Stimulated activated CD8-positive, alpha-beta memory T cell treated with anti-CD3 and anti-CD28 coated beads, Interleukin-2, amount 100 ng/mL, for 48 hours (primary cell): Measurements from ENCODE around the gene ARSD.
"Not testable (repeated sequence)": the region's sequence is repeated elsewhere in the genome, so short reads cannot be mapped to it uniquely, and the experiment has no call there.

Source experiments
- DNase-seq, 2 donors: peaks; one replicate each; pipeline ENCODE4 v3.0.0-alpha.2; 2020; ENCODE audit warnings: low read depth in 2 of 2

Gene ARSD

DNA sequence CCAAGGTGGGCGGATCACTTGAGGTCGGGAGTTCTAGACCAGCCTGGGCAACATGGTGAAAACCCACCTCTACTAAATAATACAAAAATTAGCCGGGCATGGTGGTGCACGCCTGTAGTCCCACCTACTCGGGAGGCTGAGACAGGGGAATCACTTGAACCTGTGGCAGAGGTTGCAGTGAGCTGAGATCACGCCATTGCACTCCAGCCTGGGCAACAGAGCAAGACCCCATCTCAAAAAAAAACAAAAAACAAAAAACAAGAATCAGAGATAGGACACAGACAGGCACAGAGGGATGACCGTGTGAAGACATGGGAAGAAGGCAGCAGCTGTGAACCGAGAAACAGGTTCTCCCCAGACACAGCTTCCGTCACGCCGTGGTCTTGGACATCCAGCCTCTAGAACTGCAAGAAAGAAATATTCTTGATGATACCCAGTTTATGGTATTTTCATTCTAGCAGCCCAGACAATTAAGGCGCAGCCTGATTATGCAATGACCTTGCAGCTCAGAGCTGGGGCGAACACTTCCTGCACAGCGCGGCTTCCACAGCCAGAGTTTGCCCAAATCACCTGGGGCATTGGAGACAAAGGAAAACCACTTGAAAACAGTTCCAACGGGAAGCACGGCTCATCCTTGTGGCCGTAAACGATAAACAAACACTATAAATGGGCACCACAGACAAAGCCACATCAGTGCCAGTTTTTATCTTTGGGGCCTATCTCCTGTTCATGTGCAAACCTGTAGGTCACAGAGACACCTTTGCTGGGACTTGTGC is 4.2 kb upstream of the ARSD start:
- no peak for DNase-seq

DNA sequence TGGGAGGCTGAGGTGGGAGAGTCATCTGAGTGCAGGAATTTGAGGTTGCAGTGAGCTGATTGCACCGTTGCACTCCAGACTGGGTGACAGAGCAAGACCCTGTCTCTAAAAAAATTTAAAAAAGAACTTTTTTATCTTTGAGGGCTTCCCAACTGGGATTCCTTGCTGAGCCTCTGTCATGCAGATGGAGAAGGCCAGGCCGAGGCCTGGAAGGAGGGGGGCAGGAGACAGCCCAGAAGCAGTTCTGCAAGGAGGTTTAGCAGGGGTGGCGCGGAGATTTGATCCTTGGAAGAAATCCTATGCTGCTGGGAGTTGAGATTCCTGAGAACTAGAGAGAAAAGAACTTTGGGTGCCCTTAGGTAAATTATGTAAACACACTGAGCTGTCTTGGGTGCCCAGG is 2.5 kb upstream of the ARSD start:
- no peak for DNase-seq

DNA sequence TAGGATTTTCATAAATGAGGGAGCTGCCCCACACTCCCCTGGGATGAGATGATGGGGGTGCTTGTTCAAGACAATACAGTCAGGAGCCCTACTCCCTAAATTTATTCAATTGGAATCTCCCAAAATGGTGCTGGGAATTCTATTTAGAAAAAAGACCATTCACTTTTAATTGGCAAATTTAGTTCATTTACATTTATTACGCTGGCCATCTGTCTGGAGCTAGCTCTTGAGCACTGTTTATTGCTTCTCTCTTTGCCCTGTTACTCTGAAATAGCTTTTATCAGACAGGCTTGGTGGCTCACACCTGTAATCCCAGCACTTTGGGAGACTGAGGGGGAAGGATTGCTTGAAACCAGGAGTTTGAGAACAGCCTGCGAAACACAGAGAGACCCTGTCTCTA is 2.0 kb upstream of the ARSD start:
- no peak for DNase-seq

DNA sequence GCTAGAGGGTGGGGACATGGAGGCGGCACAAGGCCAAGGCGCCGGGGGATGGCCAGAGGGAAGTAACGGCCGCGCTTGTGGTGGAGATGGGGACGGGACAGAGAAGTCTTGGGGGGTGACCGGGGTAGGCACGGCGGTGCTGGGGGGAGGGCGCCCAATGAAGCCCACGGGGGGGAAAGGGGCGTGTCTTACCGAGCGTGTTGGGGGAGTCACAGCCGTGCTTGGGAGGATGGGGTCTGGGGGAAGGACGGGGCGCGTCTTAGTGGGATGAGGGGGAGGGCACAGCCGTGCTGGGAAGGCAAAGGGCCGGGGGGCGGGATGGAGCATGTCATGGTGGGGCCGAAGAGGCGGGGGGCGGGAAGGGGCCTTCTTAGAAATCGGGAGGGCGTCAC is 952 bp downstream of the ARSD start:
- DNase-seq = no peak

DNA sequence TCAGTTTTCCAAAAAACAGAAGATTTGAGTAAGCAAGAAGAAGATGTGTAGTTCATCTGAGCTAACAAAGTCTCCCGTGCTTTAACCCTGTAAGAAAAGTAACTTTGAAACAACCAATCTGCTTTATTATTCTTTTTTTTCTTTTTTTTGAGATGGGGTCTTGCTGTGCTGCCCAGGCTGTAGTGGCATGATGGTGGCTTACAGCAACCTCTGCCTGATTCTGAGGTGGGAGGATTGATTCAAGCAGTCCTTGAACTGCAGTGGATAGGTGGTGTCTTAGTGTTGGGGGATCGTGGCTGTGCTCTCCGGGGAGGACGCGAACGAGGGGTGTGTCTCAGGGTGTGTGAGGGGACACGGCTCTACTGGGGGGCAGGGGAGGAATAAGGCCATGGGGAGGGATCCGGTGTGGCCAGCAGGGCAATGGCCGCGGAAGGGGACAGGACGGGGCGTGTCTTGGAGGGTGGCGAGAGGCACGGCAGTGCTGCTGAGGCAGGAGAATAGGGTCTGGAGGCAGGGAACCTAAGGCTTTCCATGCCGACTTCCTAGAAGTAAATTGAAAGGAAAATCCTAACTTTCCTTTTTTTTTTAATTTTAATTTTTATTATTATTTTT is 2.4 kb downstream of the ARSD start:
- no peak for DNase-seq

DNA sequence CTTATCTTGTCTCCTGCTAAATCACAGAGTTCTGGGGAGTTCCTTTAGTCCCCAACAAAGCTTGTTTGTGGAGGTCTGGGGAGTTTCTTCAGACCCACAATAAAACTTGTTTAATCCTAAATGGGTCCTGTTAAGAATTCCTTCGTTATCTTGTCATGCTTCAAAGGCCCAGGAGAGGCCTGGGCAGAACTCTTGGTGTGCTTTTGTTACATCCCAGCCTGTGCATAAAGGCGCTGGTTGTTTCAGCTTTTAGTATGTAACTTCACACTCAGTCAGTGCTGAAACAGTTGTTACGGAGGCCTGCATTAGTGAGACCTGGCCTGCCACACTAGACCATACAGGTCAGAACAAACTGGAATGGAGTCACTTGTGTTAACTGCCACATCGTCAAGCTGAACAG is 2.9 kb downstream of the ARSD start:
- DNase-seq = not testable (repeated sequence)

DNA sequence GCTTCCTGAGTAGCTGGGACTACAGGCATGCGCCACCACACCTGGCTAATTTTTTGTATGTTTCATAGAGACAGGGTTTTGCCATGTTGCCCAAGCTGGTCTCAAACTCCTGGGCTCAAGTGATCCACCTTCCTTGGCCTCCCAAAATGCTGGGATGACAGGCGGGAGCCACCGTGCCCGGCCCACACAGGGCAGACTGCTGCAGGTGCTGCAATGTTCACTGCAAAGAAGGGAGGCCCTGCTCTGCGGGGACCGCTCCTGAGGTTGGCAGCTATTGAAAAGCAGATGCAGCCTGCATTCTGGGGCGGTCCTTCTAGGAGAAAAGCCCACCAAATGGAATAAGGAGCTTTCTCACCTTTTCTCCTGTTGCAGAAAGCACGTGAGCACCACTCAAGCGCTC is 5.0 kb downstream of the ARSD start:
- DNase-seq = no peak

DNA sequence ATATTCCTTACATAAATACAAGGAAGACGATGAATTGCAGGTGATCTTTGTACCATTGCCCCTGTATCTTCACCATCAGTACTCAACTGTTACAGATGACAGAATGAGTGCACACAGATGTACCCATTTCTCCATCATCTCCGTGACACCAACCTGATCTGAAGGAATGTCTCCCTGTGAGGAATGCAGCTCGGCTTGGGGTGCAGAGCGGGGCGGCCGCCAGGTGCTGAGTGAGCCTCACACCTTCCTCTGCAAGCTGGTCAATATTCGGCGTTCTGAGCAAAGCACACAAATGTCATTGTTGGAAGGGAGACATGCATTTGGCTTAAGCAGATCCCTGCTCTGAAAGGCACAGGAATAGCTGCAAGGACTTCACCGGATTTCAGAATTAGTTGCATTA is 7.4 kb downstream of the ARSD start:
- no peak for DNase-seq

DNA sequence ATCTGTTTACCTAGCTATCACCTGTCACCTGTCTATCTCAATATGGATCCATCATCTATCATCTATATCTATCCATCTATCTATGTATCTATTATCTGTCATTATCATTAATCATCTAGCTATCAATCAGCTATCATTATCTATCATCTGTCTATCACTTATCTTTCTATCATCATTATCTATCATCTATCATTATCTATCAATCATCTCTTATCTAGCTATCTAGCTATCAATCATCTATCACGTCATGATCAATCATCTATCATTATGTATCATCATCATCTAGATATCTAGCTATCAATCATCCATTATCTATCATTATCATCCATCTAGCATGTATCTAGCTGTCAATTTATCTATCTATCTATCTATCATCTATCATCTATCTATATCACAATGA is 7.9 kb downstream of the ARSD start:
- no peak for DNase-seq

DNA sequence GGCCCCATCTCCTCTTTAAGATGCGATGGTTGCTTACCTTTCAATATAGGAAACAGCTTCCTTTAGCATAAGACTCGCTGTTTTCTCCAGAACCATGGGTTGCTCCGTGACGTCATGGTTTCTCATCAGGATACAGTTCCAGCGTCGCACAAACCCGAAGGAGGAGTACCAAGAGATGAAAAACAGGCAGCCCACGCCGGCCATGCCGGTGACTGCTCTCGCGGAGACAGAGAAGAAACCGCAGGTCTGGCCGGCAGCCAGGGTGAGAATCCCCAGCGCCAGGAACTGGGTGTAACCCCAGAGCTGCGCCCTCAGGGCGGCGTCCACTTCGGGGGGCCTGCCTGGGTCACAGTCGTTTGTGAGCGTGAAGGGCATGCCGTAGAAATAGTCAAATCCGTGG is 11.4 kb downstream of the ARSD start:
- DNase-seq = no peak

DNA sequence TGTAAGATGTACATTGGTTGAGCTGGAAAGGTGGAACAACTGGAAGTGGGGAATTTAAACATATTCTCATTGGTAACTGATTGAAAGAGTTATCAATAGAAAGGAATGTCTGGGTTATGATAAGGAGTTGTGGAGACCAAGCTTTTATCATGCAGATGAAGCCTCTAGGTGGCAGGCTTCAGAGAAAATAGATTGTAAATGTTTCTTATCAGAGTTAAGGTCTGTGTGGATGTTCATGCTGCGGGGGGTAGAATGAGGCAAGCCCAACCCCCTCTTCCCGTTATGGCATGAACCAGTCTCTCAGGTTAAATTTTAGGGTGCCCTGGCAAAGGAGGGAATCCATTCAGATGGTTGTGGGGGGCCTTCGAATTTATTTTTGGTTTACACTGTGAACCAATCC is 16.0 kb downstream of the ARSD start:
- no peak for DNase-seq

DNA sequence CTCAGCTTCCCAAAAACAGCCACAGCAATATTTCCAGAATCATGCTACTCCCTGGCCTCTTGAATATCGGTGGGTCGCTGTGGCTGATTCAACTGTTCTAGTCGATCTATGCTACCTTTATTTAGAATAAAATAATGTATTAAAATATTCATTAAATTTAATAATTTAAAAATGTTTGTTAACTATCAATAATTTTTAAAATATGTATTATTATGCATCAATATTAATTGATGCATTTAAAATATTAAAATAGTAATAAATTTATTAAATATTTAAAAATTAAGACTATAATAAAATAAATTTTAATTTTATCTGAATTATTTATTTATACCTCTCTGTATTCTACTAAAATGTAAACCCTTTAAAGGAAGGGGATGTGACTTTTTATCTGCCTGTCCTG is 19.0 kb downstream of the ARSD start:
- no peak for DNase-seq

DNA sequence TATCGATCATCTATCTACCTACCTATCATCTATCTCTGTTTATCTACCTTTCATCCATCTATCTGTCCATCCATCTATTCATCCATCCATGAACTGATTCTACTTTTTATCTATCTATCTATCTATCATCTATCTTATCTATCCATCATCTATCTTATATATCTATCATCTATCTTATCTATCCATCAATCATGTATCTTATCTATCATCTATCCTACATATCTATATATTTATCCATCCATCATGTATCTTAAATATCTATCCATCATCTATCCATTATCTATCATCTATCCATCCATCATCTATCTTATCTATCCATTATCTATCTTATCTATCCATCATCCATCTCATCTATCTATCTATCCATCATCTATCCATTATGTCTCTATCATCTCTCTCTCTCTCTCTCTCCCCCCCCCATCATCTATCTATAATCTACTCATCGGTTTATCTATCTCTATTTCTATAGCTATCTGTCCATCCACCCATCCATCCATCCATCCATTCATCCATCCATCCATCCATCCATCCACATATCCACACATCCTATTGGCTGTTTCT is 20.9 kb downstream of the ARSD start:
- DNase-seq = no peak

DNA sequence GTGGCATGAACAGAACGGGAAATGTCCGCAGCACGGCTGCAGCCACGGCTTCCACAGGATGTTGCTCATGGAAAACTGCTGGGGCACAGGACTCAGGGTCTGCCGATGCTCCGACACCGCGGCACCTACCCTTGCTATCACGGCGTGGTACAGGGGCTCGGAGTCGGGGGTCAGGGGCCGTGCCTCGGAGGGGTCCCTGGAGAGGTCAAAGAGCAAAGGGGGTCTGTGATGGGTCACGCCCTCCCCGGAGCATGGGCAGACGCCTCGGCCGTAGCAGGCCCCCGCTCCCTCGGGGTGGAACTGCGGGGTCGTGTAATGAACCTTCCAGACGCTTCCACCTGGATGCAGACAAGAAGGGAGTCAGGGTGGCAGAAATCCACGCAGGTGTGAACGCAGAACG is 21.8 kb downstream of the ARSD start:
- no peak for DNase-seq

DNA sequence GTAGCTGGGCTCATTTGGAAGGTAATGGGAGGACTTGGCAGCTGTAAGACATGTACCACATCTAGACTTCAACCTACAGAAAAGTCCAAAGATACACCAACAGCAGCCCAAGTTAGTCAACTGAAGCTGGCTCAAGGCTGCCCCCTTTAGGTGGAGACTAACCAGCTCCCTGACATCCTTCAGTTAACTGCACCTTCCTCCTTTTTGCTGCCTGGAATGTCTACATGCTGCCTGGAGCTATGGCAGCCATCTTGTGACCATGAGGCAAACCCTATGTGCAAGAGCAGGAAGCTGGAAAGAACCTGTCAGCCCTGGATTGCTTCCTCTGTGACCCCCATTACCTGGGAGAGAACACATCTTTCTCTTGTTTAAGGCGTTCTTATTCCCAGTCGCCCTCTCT is 25.8 kb downstream of the ARSD start:
- no peak for DNase-seq

DNA sequence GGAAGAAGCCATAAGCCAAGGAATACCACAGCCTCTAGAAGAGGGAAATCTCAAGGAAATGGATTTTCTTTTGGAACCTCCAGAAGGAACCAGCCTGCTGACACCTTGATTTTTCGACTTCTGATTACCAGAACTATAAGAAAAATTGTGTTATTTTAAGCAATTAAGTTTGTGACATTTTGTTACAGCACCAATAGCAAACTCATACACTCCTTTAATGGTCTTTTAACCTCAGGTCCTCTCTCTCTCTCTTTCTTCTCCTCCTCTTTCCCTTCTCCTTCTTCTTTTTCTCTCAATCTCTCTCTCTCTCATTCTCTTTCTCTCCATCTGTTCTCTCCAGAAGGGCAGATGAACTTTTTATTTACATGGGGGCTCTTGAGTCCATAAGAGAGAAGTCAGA is 26.3 kb downstream of the ARSD start:
- DNase-seq = no peak

DNA sequence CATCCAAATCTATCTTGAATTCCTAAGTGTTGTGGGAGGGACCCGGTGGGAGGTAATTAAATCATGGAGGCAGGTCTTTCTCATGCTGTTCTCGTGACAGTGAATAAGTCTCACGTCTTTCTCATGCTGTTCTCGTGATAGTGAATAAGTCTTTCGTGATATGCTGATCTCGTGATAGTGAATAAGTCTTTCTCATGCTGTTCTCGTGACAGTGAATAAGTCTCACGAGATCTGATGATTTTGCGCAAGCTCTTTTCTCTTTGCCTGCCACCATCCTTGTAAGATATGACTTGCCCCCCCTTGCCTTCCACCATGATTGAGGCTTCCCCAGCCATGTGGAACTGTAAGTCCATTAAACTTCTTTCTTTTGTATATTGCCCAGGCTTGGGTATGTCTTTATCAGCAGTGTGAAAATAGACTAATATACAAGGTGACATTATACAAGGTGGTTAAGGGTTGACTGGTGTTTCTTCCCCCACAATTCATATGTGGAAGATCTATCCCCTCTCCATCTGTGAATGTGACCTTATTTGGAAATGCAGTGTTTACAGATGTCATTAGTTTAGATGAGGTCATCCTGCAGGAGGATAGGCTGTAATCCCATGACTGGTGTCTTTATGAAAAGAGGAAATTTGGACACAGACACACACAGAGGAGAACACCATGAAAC is 27.6 kb downstream of the ARSD start:
- DNase-seq = no peak

DNA sequence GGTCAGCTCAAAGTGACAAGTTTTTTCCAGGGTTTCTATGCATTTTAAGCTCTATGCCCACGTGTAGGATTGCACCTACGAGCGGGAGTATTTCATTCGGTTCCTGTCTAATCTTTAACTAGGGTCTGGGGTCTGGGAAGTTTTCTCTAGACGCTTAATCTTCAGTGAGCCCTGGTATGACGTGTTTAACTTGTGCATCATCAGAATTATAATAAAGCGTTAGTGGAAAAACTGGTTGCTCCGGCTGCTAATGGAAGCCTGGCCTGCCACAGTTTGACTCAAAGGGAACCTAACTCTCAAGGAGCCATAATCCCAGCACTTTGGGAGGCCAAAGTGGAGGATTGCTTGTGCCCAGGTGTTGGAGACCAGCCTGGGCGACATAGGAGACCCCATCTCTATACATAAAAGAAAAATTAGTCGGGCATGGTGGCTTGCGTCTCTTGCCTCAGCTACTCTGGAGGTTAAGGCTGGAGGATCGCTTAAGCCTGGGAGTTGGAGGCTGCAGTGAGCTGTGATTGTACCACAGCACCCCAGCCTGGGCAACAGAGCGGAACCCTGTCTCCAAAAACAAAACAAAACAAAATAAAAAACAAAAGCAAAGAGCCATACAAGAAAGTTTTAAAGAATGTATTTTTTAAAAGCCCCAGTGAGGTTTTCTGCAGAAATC is 30.2 kb downstream of the ARSD start:
- no peak for DNase-seq

DNA sequence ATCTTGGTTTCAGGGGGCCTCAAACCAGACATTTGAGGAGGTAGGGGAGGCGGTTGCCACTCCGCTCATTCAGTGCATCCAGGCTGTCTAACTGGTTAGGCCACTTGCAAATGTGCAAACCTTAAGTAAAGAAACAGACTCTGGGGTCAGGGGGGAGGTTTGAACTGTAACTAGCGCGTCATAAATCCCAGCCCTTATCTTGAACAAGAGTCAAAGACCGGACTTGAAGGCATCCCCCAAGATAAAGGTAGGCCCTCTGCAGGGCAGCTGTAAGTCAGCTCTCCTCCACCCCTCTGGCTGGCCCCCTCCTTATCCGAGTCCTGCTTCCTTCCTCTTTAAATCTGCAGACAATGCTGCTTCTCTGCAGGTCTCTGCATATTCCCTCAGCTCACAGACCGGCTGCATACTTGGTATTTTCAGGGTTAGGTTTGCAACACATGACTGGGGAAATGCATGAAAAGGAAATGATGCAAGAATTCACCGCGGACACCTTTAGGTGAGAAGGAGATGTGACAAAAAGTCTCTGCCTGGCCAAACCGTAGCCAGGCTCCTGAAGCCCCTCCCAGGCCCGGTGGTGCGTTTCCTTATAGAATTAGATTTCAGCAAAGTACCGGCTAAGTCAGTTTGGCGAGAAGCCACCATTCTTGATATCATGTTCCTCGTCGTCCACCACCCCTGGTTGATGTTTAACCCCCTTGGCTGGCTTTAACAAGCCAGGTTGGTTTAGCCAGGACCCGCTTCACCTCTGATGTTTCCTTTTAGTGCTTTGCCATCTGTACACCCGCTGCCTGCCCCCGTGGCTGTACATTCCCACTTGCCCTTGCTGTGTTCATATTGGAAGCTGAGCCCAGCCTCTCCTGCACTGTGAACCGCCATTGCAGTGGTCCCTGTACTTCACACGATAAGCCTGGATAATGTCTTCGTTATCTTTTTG is 31.2 kb downstream of the ARSD start:
- not testable (repeated sequence) for DNase-seq

DNA sequence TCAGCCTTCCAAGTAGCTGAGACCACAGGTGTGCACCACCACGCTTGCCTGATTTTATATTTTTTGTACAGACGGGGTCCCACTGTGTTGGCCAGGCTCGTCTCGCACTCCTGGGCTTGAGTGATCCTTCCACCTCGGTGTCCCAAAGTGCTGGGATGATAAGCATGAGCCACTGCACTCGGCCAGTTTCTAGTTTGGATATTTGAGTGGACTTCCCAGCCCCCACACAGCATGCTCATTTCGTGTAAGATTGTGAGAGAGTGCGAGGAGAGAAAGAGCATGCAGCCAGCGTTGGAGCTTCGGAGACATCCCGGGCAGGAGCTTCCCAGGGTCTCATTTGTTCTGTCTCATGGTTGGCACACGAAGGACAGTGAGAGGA is 31.8 kb downstream of the ARSD start:
- no peak for DNase-seq

DNA sequence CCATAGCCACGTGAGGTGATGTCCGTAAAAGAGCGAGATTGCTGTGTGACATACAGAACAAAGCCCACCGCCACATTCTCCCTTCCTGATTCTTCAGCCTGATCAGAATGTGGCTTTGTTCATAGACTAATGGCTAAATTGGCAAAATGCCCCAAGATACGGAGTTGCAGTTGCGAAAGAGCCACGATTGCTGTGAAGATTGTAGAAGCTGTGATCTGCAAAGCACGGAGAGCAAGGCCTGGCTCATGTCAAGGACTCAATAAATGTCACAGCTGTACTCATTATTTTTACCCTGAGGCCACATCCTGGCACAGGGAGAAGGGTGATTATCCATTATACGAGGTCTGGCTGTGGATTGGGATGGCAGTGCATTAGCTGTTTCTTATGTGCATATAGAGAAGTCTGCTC is 34.2 kb downstream of the ARSD start:
- no peak for DNase-seq
